Gastroesophageal sphincter (tissue), 4 donors: ENCODE results near the gene CBFB. TPM values are rescaled to one million over a fixed set of nuclear protein-coding genes. Genes with fewer than 3 reads are reported as not detected.

Source experiments
- ATAC-seq: fragments of 150-250 bp; one replicate; pipeline ENCODE4 v1.9.1; 2016; ENCODE audit warnings: mild to moderate bottlenecking, moderate library complexity
- H3K27ac ChIP-seq, 4 donors: fragments of 200-600 bp; sonication (generic) in 3 of 4; 1 replicate in 3 of 4; 2 replicates in 1 of 4; pipeline ENCODE4 v1.5.1; 2016 to 2019
- H3K27me3 ChIP-seq: fragments of 200-600 bp; sonication (generic); one replicate; pipeline ENCODE4 v1.5.1; 2019
- H3K36me3 ChIP-seq, 2 donors: fragments of 200-600 bp; sonication (generic); one replicate each; pipeline ENCODE4 v1.5.1; 2019; ENCODE audit warnings: control low read depth in 1 of 2
- H3K4me1 ChIP-seq, 3 donors: fragments of 200-600 bp; sonication (generic); 1 replicate in 2 of 3; 2 replicates in 1 of 3; pipeline ENCODE4 v1.5.1; 2016 to 2019; ENCODE audit warnings: control low read depth in 2 of 3
- H3K4me3 ChIP-seq, 2 donors: fragments of 200-600 bp; sonication (generic); one replicate each; pipeline ENCODE4 v1.5.1; 2019; ENCODE audit warnings: mild to moderate bottlenecking in 1 of 2, moderate library complexity in 1 of 2
- H3K9me3 ChIP-seq, 3 donors: fragments of 200-600 bp; sonication (generic); one replicate each; pipeline ENCODE4 v1.5.1; 2017 to 2019; ENCODE audit warnings: control low read depth in 2 of 3
- CTCF ChIP-seq, 4 experiments: fragments of 200-600 bp in 2 of 4; fragments of 450-650 bp in 2 of 4; sonication (generic) in 1 of 4; IDR thresholded peaks; one replicate each; pipeline ENCODE4 v1.5.1; 2017 to 2019; ENCODE audit warnings: antibody characterized with exemption in 4 of 4, mild to moderate bottlenecking in 2 of 4, moderate library complexity in 2 of 4
- EP300 ChIP-seq: sonication (generic); formaldehyde crosslinking; IDR thresholded peaks from one replicate; pipeline ENCODE4 v1.6.1; 2017; ENCODE audit warnings: antibody characterized with exemption, mild to moderate bottlenecking
- POLR2A ChIP-seq, 2 donors: fragments of 450-650 bp; IDR thresholded peaks; one replicate each; pipeline ENCODE4 v1.6.1; 2017; ENCODE audit warnings: antibody characterized with exemption in 2 of 2, mild to moderate bottlenecking in 2 of 2, moderate library complexity in 1 of 2
- POLR2AphosphoS5 ChIP-seq: sonication (generic); formaldehyde crosslinking; IDR thresholded peaks from one replicate; pipeline ENCODE4 v1.6.1; 2017; ENCODE audit warnings: antibody characterized with exemption
- WGBS, 2 donors: methylation state at CpG; one replicate each; pipeline ENCODE4 v1.1.5; 2018; ENCODE audit warnings: low coverage in 1 of 2; 5-methylcytosine and 5-hydroxymethylcytosine counted together
- total RNA-seq, 4 donors: library from RNA; depleted of rRNA; stranded (reverse); fragments of >200 nt; gene quantifications; one replicate each; pipeline ENCODE4 v1.1.0, GENCODE V29; 2016

CBFB gene
- total RNA-seq, 4 donors from 2014 or later: 26.5 to 39.3 (median 27.5) TPM

- Histone ChIP-seq H3K27me3 (no peaks in the 10 kb centered on the region), H3K27ac (no peak overlapping the region), H3K36me3 (peaks cover 0 to 97% of the 10 kb centered on the region in 2 donors), H3K9me3 (no peaks in the 10 kb centered on the region), H3K4me1 (no peaks in the 10 kb centered on the region), H3K4me3 (no peak overlapping the region)
- no peak for ATAC-seq
- no peak for TF ChIP-seq POLR2AphosphoS5
- TF ChIP-seq POLR2A (IDR thresholded peaks at IDR 0.05): no peak
- TF ChIP-seq CTCF (IDR thresholded peaks at IDR 0.05): no peak
- TF ChIP-seq EP300: no peak
Measured at GRCh38 chr16:67128417-67128816, 99.5 kb downstream of the CBFB start.

GRCh38 chr16:67128887-67129286 lies 99.9 kb downstream of the CBFB start:
- no peak for TF ChIP-seq EP300
- TF ChIP-seq CTCF (IDR thresholded peaks at IDR 0.05): no peak
- no peak for TF ChIP-seq POLR2A (IDR thresholded peaks at IDR 0.05)
- Histone ChIP-seq H3K27me3 (no peaks in the 10 kb centered on the region), H3K4me3 (no peak overlapping the region), H3K36me3 (peaks cover 0 to 97% of the 10 kb centered on the region in 2 donors), H3K27ac (no peak overlapping the region), H3K9me3 (no peaks in the 10 kb centered on the region), H3K4me1 (no peaks in the 10 kb centered on the region)
- no peak for ATAC-seq
- 60% methylated on average over 1 of the region's 3 CpGs; no CpG with 5 or more reads in 1 of the 2 donors for WGBS, 2 donors

DNA sequence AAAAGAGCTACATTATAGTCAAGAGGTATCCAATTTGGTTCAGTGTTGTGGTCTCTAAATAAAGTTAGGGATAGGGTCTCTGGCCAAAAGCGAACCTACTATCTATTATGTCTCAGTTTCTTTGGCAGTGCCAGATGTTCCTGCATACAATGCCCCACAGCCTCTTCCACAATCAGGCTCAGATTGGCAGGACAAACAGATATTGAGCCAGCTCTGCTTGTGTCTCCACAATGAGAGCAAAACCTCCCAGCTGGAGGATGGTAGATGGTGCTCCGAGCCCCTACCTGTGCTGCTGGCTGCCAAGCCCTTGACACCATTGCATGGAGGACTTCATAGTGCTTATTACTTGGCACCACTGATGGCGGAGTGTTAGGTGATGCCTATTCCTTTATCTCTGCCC lies 100.5 kb downstream of the CBFB start:
- ATAC-seq: no peak
- TF ChIP-seq POLR2AphosphoS5 (no peak), POLR2A (IDR thresholded peaks at IDR 0.05) (no peak), EP300 (no peak), CTCF (IDR thresholded peaks at IDR 0.05) (no peak)
- WGBS, 2 donors: 69 to 100% methylated on average over 1 to 2 of the region's 3 CpGs
- no peaks in the 10 kb centered on the region for H3K4me1 ChIP-seq
- H3K27ac ChIP-seq: no peak overlapping the region
- H3K27me3 ChIP-seq: no peaks in the 10 kb centered on the region
- no peaks in the 10 kb centered on the region for H3K9me3 ChIP-seq
- H3K36me3 ChIP-seq: peaks cover 0 to 97% of the 10 kb centered on the region in 2 donors
- no peak overlapping the region for H3K4me3 ChIP-seq

DNA sequence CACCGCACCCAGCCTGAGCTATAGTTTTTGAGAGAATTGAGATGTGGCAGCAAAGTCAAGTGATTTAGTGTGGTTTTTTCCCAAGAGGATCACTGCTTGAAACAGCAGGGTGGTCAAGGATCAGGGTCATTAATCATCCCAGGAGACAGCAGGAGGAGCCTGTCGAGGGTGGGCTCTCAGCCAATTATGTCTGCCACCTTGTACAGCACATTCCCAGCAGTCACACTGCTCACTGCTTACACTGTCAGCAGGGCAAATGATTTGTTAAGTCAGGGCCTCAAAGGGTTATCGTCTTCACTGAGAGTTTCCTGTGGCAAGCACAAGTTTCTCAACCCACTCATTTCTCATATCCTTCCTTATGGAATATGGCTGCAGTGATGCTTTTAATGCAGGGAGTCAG lies 108.7 kb downstream of the CBFB start:
- WGBS, 2 donors: 0% methylated on average over 2 of the region's 3 CpGs; no CpG with 5 or more reads in 1 of the 2 donors
- Histone ChIP-seq H3K27me3 (no peaks in the 10 kb centered on the region), H3K27ac (no peak overlapping the region), H3K4me1 (no peaks in the 10 kb centered on the region), H3K9me3 (no peaks in the 10 kb centered on the region), H3K4me3 (no peak overlapping the region), H3K36me3 (peaks cover 0 to 100% of the 10 kb centered on the region in 2 donors)
- TF ChIP-seq POLR2A (IDR thresholded peaks at IDR 0.05) (no peak), POLR2AphosphoS5 (no peak), CTCF (IDR thresholded peaks at IDR 0.05) (no peak), EP300 (no peak)
- ATAC-seq: no peak

DNA sequence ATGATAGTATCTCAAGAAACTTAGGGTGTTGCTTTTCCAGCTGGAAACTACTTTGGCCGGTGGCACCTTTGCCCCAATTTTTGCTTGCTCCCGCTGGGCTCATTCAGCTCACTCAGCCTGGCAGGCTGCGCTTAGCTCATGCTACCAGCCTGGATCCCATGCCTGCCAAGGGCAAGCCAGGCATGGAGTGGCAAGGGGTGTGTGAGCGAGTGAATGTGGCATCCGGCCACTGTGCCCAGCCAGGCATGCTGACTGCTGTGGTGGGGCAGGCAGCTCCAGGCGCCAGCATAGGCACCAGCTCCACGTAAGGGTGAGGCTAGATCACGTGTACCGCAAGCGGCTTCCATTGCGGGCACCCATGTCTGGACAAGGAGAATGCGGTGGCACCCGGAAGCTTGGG lies 112.4 kb downstream of the CBFB start:
- ATAC-seq: no peak

More for the DNA sequence above, 112.4 kb downstream of the CBFB start:
- H3K4me1 ChIP-seq: no peaks in the 10 kb centered on the region
- no peaks in the 10 kb centered on the region for H3K9me3 ChIP-seq
- no peak overlapping the region for H3K27ac ChIP-seq
- peaks cover 0 to 100% of the 10 kb centered on the region in 2 donors for H3K36me3 ChIP-seq
- H3K27me3 ChIP-seq: no peaks in the 10 kb centered on the region
- no peak overlapping the region for H3K4me3 ChIP-seq
- WGBS, 2 donors: 96% methylated on average over 4 of the region's 13 CpGs; no CpG with 5 or more reads in 1 of the 2 donors
- TF ChIP-seq POLR2AphosphoS5 (no peak), EP300 (no peak), CTCF (IDR thresholded peaks at IDR 0.05) (no peak)
